GM19324 (cell line): ENCODE measurements around the gene SERPINH1.
"Not testable (repeated sequence)": the region's sequence is repeated elsewhere in the genome, so short reads cannot be mapped to it uniquely, and the experiment has no call there.

Experiments used
- ATAC-seq: cut with Tn5 transposase; IDR thresholded peaks from one replicate; pipeline ENCODE4 v1.9.1; 2021; ENCODE audit warnings: mild to moderate bottlenecking, moderate library complexity; ENCODE audit not compliant: unreplicated experiment, low FRiP score

The SERPINH1 gene

GRCh38 chr11:75571625-75572024 is 9.6 kb downstream of the SERPINH1 start:
- ATAC-seq = no peak

GRCh38 chr11:75572744-75573143 is 10.7 kb downstream of the SERPINH1 start:
- ATAC-seq = no peak

DNA sequence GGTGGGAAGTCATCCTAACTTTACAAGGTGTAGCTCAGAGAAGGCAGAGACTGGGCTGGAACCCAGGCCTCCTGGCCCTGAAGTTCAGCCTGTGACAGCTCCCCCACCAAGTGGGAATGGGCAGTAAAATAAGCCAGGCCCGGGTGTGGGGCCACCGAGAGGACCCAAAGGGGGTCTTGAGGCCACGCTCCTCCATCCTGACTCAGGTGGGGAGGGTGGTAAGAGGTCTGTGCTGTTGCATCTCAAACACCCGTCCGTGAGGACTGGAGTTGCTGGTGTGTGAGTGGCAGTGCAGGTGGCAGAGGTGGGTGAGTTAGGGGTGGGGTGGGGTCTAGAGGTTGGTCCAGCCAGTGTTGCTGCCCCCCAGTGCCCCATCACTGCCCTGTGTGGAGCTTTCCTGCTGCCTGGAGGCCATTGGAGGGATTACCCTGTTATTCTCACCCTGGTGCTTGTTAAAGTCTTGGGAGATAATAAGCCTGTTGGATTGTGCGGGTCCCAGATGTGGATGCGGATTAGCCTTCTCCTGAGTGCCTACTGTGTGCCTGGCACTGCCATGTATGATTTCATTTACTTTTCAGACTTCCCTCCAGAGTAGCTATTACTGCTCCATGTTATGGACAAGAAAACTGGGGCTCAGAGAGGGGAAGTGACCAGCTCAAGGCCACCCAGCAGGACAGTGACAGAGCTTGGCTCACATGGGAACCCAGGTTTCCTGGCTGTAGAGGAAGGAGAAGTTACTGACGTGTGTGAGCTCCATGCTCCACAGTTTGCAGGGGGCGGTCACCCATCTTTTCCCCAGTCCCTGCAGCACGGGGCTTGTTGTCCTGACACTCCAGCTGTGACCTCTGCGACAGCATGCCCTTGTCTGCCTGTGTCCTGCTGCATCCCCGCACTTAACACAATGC is 12.9 kb downstream of the SERPINH1 start:
- no peak for ATAC-seq

GRCh38 chr11:75576017-75576416 is 14.0 kb downstream of the SERPINH1 start:
- ATAC-seq = no peak

DNA sequence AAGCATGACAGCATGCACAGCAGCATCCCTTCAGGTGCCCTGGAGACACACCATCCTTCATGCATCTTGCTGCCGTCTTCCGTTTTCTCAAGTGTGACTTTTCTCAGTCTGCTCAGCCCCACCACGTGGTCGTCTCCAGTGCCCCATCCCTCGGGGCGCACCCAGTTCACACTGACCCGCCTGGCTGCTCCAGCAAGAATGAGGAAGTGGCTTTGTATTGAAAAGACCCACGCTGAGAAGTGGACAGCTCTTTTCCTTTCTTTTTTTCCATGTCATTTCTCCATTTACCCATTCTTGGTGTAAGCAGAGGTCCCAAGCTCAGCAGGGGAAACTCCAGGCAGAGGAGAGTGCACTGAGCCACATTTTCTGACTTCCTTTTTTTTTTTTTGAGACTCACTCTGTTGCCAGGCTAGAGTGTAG is 14.5 kb downstream of the SERPINH1 start:
- ATAC-seq = no peak

- ATAC-seq = no peak
These were observed 15.2 kb downstream of the SERPINH1 start for GRCh38 chr11:75577207-75577606.

DNA sequence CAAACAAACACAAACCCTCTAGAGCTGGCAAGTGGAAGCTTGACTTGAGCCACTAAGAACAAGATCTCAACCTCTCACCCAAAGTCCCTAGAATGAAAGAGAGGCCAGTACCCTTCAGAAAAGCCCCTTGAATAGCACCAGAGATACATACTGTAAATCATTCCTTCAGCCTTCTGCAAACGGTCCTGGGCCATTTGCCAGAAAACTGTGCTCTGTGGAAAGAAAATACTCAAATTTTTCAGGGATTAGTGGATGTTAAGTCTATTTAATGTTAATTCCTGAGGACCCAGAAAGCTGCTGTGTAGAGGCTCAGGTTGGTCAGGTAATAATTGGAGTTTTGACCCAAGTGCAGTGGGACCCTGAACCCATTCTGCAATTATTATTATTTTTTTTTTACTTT is 16.9 kb downstream of the SERPINH1 start:
- no peak for ATAC-seq

DNA sequence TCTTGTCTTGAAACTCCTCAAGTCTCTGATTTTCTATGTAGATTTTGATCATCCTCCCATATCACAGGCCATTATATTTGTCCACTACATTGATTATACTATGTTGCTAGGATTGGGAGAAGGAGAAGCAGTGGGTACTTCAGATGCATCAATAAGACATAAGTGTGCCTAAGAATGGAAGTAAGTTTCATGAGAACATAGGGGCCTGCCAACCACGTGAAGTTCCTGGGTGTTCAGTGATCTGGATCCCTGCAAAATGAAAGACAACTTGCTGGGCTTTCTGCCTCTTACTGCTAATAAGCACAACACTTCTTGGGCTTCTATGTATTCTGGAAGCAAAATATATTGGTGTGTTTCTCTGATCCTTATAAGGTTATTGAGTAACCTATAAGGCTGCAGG is 17.8 kb downstream of the SERPINH1 start:
- ATAC-seq = no peak

DNA sequence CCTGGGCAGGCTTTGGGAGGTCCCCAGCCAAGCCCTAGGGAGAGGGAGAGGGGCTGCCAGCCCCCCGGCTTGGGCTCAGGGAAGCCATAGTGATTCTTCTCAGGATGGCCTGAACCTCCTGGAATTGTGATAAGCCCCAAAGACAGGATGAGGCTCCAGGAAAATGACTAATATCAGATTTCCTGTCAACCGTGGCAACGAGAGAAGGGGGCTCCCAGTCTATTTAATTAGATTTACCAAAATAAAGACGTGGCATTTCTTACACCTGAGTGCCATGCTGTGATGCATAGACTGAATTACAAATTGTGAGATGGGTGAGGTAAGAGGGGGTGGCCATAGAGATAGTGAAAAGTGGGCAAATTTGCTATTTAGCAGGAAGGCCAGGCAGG is 20.4 kb downstream of the SERPINH1 start:
- ATAC-seq = no peak

- ATAC-seq = no peak
These were observed 21.1 kb downstream of the SERPINH1 start for GRCh38 chr11:75582895-75583717.

DNA sequence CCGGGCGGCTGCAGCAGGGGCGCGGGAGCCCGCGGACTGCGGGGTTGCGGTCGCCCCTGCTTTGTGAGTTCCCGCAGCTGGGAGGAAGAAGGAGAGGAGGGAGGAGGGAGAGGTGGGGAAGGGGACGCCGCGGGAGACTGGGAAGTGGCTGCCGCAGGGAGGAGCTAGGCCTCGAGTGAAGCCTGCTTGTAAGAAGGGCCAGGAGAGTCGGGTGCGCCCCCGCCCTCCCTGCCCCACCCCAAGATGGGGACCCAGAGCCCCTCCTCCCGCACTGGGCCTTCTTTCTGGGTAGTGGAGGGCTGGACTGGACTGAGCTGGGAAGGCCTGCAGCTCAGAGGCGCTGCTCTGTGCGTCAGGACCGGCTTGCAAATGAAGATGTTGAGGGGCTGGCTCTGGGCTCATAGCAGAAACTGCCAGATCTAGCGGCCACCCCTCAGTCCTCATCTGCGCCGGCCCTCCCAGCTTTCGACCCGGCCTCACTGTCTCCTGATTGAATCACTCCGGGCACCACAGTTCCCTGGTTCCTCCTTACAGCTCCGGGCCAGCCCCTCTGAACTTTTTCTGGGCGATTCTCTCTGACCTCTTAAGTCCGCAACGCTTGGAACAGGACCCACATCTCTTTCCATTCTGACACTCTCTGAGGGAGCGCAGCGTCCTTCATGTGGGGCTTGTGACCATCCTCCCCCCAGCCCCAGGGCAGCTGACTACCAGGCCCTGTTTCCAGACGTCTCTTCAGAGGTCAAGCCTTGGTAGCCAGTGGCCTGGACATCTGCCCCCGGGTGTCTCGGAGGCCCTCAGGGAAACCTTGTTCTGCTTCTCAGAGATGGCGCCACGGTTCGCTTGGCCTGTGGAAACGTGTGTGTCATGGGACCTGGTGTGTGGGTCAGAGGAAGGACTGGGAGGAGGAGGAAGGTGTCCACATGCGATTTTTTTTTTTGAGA is 21.9 kb downstream of the SERPINH1 start:
- no peak for ATAC-seq

DNA sequence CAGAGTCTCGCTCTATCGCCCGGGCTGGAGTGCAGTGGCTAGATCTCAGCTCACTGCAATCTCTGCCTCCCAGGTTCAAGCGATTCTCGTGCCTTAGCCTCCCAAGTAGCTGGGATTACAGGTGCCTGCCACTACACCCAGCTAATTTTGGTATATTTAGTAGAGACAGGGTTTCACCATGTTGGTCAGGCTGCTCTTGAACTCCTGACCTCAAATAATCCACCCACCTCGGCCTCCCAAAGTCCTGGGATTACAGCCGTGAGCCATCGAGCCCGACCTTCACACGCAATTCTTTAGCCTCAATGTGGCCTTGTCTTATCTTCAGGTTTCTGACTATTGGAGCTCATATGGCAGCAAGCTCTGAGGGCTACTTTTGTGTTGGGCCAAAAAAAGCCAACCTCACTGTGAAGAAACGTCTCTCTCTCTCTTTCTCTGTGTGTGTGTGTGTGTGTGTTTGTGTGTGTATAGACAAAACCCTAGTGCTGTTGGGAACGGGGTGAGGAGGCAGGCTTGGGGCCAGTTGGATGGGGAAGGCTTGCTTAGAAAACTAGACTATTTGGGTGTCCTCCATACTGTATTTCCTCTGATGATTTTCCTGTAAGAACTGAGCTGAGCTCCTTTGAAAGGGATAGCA is 22.7 kb downstream of the SERPINH1 start:
- not testable (repeated sequence) for ATAC-seq

DNA sequence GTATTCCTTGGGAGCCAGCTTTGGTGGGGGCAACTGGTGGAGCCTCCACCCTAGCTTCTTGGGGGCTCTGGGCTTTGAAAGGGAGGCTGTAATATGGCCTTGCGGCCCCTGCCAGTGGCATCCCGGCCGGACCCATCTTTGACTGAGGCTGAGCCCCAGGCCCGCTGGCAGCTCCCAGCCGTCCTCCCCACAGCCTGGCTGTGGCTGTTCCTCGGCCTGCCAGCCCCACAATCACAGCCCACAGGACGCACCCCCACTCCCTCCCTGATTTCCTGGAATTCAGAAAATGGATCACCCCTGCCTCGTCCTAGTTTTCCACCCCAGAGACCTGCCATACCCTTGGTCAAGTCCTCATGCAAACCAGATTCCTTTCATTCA is 23.2 kb downstream of the SERPINH1 start:
- ATAC-seq = no peak

- no peak for ATAC-seq
These were observed 24.3 kb downstream of the SERPINH1 start for GRCh38 chr11:75586395-75586794.

DNA sequence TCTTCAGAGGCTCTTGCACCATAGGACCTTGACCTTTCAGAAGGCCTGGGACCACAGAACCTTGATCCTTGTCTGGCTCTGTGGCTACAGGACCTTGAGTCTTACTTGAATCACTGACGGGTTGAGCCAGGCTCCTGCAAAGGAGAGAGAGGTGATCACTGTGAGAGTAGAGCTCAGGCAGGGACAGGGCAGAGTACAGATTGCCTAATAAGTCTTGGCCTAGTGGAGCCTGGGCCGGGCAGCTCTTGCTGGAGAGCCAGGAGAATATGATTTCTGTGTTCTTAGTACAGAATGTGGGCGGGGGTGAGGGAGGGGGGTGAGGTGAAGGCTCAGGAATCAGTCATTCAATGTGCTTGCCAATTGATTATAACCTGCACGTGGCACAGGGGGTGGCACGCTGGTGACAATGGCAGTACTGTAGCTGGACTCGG is 26.0 kb downstream of the SERPINH1 start:
- ATAC-seq = no peak

GRCh38 chr11:75589051-75589450 is 27.0 kb downstream of the SERPINH1 start:
- ATAC-seq = no peak

DNA sequence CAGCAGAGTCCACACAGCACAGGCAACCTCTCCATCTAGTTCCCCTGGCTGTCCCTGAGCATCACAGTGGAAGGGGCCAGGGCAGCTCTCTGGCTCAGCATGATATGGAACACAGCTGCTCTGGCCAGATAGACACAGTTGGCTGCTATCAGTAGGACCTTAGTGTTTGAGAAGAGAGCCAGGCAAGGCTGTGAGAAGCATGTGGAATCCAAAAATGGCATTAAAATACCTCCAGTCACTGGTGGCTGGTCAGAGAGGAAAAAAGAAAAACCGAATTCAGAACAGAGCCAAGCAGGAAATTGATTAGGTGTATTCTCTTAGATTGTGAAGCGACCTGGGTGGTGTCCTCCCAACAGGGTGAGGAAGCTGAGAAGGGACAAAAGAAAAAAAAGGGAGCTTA is 27.9 kb downstream of the SERPINH1 start:
- no peak for ATAC-seq

GRCh38 chr11:75591371-75591770 is 29.3 kb downstream of the SERPINH1 start:
- ATAC-seq = no peak

- ATAC-seq = no peak
These were observed 29.9 kb downstream of the SERPINH1 start for GRCh38 chr11:75591966-75592365.

DNA sequence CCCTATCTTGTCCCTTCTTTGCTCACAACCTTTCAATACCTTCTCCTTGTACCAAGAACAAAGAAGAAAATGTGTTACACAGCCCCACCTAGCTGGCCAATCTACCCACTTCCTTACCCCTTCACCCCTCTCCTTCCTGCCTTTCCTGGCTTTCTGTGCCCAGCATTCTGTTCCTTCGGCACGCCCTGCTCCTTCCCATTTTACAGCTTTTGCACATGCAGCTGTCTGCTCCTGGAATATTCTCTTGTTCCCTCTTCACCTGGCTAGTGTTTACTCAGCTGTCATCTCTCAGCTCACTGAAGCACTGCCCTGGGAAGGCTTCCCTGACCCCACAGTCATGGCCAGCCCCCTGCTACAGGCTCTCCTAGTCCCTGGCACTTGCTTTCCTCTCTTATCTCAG is 30.7 kb downstream of the SERPINH1 start:
- no peak for ATAC-seq
